ENCODE data around the gene UBE2B. TPM values are rescaled to one million over a fixed set of nuclear protein-coding genes. Genes with fewer than 3 reads are reported as not detected.

UBE2B gene
- total and polyA plus RNA-seq, 2 experiments from 2014 or later, result 19.3 to 184 TPM

DNA sequence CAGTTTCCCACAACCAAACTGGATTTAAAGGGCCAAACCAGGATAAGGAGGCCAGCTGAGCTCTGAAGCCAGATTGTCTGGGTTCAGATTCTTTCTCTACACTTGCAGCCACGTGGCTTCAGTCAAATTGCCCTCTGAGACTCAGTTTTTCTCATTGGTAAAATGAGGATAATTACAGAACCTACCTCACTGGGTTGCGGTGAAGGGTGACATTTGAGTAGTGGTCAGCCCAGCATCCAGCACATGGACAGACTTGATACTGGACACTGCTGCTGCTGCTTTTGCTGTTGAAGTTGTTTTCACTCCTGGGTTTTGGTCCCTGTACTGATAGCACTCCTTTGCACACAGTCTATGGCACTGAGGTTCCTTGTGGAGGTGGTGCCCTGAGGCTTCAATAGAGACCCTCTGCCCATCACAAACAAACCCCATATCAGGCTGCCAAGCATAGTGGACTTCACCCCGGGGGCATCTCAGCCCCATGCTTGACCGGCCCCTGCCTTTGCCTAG, 66.0 kb downstream of the UBE2B start:
- H3K4me2 ChIP-seq, result no peak overlapping the region
- ATAC-seq, result no peak
- H3K4me1 Mint-ChIP-seq, result peaks cover 47% of the 10 kb centered on the region

More for the DNA sequence above, 66.0 kb downstream of the UBE2B start:
- H3K4me3 ChIP-seq, result no peak overlapping the region
- no peaks in the 10 kb centered on the region for H3K79me2 ChIP-seq (replicated peaks; ENCODE audit: insufficient read depth)
- H3K4me1 ChIP-seq (ENCODE audit: insufficient read depth), result peaks cover 11% of the 10 kb centered on the region
- H2AFZ ChIP-seq, result no peak overlapping the region
- peaks cover 47% of the 10 kb centered on the region for H3K36me3 Mint-ChIP-seq (ENCODE audit: low read depth)
- H3K27ac ChIP-seq (ENCODE audit: low read depth), result no peak overlapping the region
- no peak for DNase-seq (ENCODE audit: low spot score)
- H3K9me3 Mint-ChIP-seq, result no peaks in the 10 kb centered on the region; the same call in 2 of the 3 replicates
- H3K36me3 ChIP-seq (ENCODE audit: insufficient read depth), result no peaks in the 10 kb centered on the region
- TF ChIP-seq ZNF331 (CRISPR knock-in tag; IDR thresholded peaks at IDR 0.05; ENCODE audit: low read depth), result no peak
- TF ChIP-seq, protein P1, sequence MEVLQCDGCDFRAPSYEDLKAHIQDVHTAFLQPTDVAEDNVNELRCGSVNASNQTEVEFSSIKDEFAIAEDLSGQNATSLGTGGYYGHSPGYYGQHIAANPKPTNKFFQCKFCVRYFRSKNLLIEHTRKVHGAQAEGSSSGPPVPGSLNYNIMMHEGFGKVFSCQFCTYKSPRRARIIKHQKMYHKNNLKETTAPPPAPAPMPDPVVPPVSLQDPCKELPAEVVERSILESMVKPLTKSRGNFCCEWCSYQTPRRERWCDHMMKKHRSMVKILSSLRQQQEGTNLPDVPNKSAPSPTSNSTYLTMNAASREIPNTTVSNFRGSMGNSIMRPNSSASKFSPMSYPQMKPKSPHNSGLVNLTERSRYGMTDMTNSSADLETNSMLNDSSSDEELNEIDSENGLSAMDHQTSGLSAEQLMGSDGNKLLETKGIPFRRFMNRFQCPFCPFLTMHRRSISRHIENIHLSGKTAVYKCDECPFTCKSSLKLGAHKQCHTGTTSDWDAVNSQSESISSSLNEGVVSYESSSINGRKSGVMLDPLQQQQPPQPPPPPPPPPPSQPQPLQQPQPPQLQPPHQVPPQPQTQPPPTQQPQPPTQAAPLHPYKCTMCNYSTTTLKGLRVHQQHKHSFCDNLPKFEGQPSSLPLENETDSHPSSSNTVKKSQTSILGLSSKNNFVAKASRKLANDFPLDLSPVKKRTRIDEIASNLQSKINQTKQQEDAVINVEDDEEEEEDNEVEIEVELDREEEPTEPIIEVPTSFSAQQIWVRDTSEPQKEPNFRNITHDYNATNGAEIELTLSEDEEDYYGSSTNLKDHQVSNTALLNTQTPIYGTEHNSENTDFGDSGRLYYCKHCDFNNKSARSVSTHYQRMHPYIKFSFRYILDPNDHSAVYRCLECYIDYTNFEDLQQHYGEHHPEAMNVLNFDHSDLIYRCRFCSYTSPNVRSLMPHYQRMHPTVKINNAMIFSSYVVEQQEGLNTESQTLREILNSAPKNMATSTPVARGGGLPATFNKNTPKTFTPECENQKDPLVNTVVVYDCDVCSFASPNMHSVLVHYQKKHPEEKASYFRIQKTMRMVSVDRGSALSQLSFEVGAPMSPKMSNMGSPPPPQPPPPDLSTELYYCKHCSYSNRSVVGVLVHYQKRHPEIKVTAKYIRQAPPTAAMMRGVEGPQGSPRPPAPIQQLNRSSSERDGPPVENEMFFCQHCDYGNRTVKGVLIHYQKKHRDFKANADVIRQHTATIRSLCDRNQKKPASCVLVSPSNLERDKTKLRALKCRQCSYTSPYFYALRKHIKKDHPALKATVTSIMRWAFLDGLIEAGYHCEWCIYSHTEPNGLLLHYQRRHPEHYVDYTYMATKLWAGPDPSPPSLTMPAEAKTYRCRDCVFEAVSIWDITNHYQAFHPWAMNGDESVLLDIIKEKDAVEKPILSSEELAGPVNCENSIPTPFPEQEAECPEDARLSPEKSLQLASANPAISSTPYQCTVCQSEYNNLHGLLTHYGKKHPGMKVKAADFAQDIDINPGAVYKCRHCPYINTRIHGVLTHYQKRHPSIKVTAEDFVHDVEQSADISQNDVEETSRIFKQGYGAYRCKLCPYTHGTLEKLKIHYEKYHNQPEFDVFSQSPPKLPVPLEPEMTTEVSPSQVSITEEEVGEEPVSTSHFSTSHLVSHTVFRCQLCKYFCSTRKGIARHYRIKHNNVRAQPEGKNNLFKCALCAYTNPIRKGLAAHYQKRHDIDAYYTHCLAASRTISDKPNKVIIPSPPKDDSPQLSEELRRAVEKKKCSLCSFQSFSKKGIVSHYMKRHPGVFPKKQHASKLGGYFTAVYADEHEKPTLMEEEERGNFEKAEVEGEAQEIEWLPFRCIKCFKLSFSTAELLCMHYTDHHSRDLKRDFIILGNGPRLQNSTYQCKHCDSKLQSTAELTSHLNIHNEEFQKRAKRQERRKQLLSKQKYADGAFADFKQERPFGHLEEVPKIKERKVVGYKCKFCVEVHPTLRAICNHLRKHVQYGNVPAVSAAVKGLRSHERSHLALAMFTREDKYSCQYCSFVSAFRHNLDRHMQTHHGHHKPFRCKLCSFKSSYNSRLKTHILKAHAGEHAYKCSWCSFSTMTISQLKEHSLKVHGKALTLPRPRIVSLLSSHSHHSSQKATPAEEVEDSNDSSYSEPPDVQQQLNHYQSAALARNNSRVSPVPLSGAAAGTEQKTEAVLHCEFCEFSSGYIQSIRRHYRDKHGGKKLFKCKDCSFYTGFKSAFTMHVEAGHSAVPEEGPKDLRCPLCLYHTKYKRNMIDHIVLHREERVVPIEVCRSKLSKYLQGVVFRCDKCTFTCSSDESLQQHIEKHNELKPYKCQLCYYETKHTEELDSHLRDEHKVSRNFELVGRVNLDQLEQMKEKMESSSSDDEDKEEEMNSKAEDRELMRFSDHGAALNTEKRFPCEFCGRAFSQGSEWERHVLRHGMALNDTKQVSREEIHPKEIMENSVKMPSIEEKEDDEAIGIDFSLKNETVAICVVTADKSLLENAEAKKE (CRISPR knock-in tag; IDR thresholded peaks at IDR 0.05), result no peak
- TF ChIP-seq EZH2phosphoT487 (IDR thresholded peaks at IDR 0.05; ENCODE audit: unreplicated experiment), result no peak
- H3K27me3 Mint-ChIP-seq (ENCODE audit: insufficient read depth, low read depth, poor library complexity), result peaks cover 8% of the 10 kb centered on the region
- peaks cover 3% of the 10 kb centered on the region; the same call in 1 of the 2 replicates for H3K9me2 ChIP-seq (ENCODE audit: insufficient read depth)
- H3K27ac Mint-ChIP-seq, result 0 out of 2 replicates have a peak overlapping the region, but pooled peaks have one; percentile 38
- H3F3A ChIP-seq (replicated peaks; ENCODE audit: low read depth), result no peaks in the 10 kb centered on the region
- no peaks in the 10 kb centered on the region for H4K20me1 ChIP-seq (replicated peaks; ENCODE audit: insufficient read depth)
- H3K27me3 ChIP-seq (ENCODE audit: insufficient read depth), result no peaks in the 10 kb centered on the region
- H3K4me3 Mint-ChIP-seq, result no peak overlapping the region
